SK-N-SH treated with all-trans-retinoic acid at 6 μM for 48 hours (cell line): ENCODE measurements around the gene GSTM4.

ENCODE experiments used
- ATAC-seq: fragments of 200-7000 bp; cut with Tn5 transposase; 3 replicates; pipeline ENCODE4 v1.9.1; 2020; ENCODE audit warnings: mild to moderate bottlenecking, moderate library complexity
- ARNTL ChIP-seq: fragments of 450-650 bp; formaldehyde crosslinking; IDR thresholded peaks from 2 replicates; pipeline ENCODE4 v1.5.0; 2020; ENCODE audit warnings: low read depth, mild to moderate bottlenecking, moderate library complexity, borderline replicate concordance
- BACH2 ChIP-seq: fragments of 250-450 bp; sonication (Bioruptor Pico); IDR thresholded peaks from 2 replicates; pipeline ENCODE4 v1.9.0; 2021; ENCODE audit warnings: mild to moderate bottlenecking, borderline replicate concordance
- CREB5 ChIP-seq: fragments of 250-450 bp; sonication (Bioruptor Pico); IDR thresholded peaks from 2 replicates; pipeline ENCODE4 v1.5.1; 2020; ENCODE audit warnings: low read depth, mild to moderate bottlenecking, moderate library complexity
- CSDC2 ChIP-seq: fragments of 250-450 bp; sonication (Bioruptor Pico); IDR thresholded peaks from 2 replicates; pipeline ENCODE4 v1.5.0; 2020; ENCODE audit warnings: mild to moderate bottlenecking, moderate library complexity
- ESRRG ChIP-seq: fragments of 250-450 bp; sonication (Bioruptor Pico); IDR thresholded peaks from 2 replicates; pipeline ENCODE4 v1.6.1; 2021; ENCODE audit warnings: mild to moderate bottlenecking
- GLIS3 ChIP-seq: fragments of 250-450 bp; sonication (Bioruptor Pico); IDR thresholded peaks from 2 replicates; pipeline ENCODE4 v1.5.0; 2020; ENCODE audit warnings: mild to moderate bottlenecking, moderate library complexity
- ISL1 ChIP-seq: fragments of 250-450 bp; sonication (Bioruptor Pico); IDR thresholded peaks from 2 replicates; pipeline ENCODE4 v2.1.2; 2022; ENCODE audit warnings: mild to moderate bottlenecking, moderate library complexity
- OSR1 ChIP-seq: fragments of 250-450 bp; sonication (Bioruptor Pico); IDR thresholded peaks from 2 replicates; pipeline ENCODE4 v1.8.0; 2022; ENCODE audit warnings: moderate library complexity, mild to moderate bottlenecking, inconsistent platforms
- PATZ1 ChIP-seq: fragments of 250-450 bp; sonication (Bioruptor Pico); IDR thresholded peaks from 2 replicates; pipeline ENCODE4 v1.8.0; 2020; ENCODE audit warnings: mild to moderate bottlenecking, moderate library complexity, borderline replicate concordance
- POU6F1 ChIP-seq: fragments of 250-450 bp; sonication (Bioruptor Pico); IDR thresholded peaks from 2 replicates; pipeline ENCODE4 v1.8.0; 2021; ENCODE audit warnings: low read depth, mild to moderate bottlenecking, moderate library complexity, borderline replicate concordance
- PPARA ChIP-seq: fragments of 250-450 bp; sonication (Bioruptor Pico); IDR thresholded peaks from 2 replicates; pipeline ENCODE4 v1.5.0; 2020; ENCODE audit warnings: mild to moderate bottlenecking, borderline replicate concordance
- RARB ChIP-seq: fragments of 250-450 bp; sonication (Bioruptor Pico); IDR thresholded peaks from 2 replicates; pipeline ENCODE4 v1.8.0; 2021; ENCODE audit warnings: mild to moderate bottlenecking, moderate library complexity
- SNAI2 ChIP-seq: fragments of 250-450 bp; sonication (Bioruptor Pico); IDR thresholded peaks from 2 replicates; pipeline ENCODE4 v1.5.0; 2020; ENCODE audit warnings: mild to moderate bottlenecking, moderate library complexity
- TCF4 ChIP-seq: fragments of 250-450 bp; sonication (Bioruptor Pico); IDR thresholded peaks from 2 replicates; pipeline ENCODE4 v1.8.0; 2021; ENCODE audit warnings: mild to moderate bottlenecking, moderate library complexity, borderline replicate concordance
- TOX ChIP-seq: fragments of 250-450 bp; sonication (Bioruptor Pico); IDR thresholded peaks from 2 replicates; pipeline ENCODE4 v1.8.0; 2021; ENCODE audit warnings: mild to moderate bottlenecking, moderate library complexity, borderline replicate concordance
- TSHZ2 ChIP-seq: fragments of 250-450 bp; sonication (Bioruptor Pico); IDR thresholded peaks from 2 replicates; pipeline ENCODE4 v1.5.0; 2020; ENCODE audit warnings: mild to moderate bottlenecking, moderate library complexity
- ZC3H10 ChIP-seq: fragments of 250-450 bp; sonication (Bioruptor Pico); IDR thresholded peaks from 2 replicates; pipeline ENCODE4 v1.5.1; 2021; ENCODE audit warnings: mild to moderate bottlenecking, moderate library complexity
- ZFP3 ChIP-seq: fragments of 250-450 bp; sonication (Bioruptor Pico); IDR thresholded peaks from 2 replicates; pipeline ENCODE4 v1.5.0; 2020; ENCODE audit warnings: mild to moderate bottlenecking, moderate library complexity
- ZFP30 ChIP-seq: fragments of 450-650 bp; formaldehyde crosslinking; IDR thresholded peaks from 2 replicates; pipeline ENCODE4 v1.5.0; 2022; ENCODE audit warnings: mild to moderate bottlenecking, moderate library complexity
- ZNF565 ChIP-seq: fragments of 450-650 bp; formaldehyde crosslinking; conservative IDR thresholded peaks from 2 replicates; pipeline ENCODE4 v1.5.0; 2020; ENCODE audit warnings: low read depth, mild to moderate bottlenecking, moderate library complexity
- ZNF70 ChIP-seq: fragments of 450-650 bp; formaldehyde crosslinking; IDR thresholded peaks from 2 replicates; pipeline ENCODE4 v1.5.0; 2020; ENCODE audit warnings: mild to moderate bottlenecking, moderate library complexity
- ZNF8 ChIP-seq: fragments of 450-650 bp; formaldehyde crosslinking; IDR thresholded peaks from 2 replicates; pipeline ENCODE4 v1.5.0; 2020; ENCODE audit warnings: mild to moderate bottlenecking, moderate library complexity
- TF ChIP-seq, protein P1 (sequence below): fragments of 250-450 bp; sonication (Bioruptor Pico); IDR thresholded peaks from 2 replicates; pipeline ENCODE4 v1.5.1; 2021; ENCODE audit warnings: mild to moderate bottlenecking, moderate library complexity

Gene GSTM4

GRCh38 chr1:109641078-109641740, 14.7 kb upstream of the GSTM4 start:
- TF ChIP-seq CREB5 (CRISPR knock-in tag) = no peak
- TF ChIP-seq ZNF70 (CRISPR knock-in tag) = no peak
- no peak for TF ChIP-seq TCF4 (CRISPR knock-in tag)
- TF ChIP-seq BACH2 (CRISPR knock-in tag) = no peak
- no peak for TF ChIP-seq ESRRG (CRISPR knock-in tag)
- no peak for TF ChIP-seq PATZ1 (CRISPR knock-in tag)
- TF ChIP-seq PPARA (CRISPR knock-in tag) = no peak
- TF ChIP-seq RARB (CRISPR knock-in tag) = no peak
- TF ChIP-seq POU6F1 = no peak
- no peak for TF ChIP-seq SNAI2 (CRISPR knock-in tag)
- TF ChIP-seq TOX = no peak
- TF ChIP-seq ZFP30 (CRISPR knock-in tag) = no peak
- TF ChIP-seq, protein P1, sequence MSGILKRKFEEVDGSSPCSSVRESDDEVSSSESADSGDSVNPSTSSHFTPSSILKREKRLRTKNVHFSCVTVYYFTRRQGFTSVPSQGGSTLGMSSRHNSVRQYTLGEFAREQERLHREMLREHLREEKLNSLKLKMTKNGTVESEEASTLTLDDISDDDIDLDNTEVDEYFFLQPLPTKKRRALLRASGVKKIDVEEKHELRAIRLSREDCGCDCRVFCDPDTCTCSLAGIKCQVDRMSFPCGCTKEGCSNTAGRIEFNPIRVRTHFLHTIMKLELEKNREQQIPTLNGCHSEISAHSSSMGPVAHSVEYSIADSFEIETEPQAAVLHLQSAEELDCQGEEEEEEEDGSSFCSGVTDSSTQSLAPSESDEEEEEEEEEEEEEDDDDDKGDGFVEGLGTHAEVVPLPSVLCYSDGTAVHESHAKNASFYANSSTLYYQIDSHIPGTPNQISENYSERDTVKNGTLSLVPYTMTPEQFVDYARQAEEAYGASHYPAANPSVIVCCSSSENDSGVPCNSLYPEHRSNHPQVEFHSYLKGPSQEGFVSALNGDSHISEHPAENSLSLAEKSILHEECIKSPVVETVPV = no peak
- TF ChIP-seq ISL1 (CRISPR knock-in tag) = no peak
- no peak for TF ChIP-seq ZNF565
- TF ChIP-seq GLIS3 (CRISPR knock-in tag) = no peak
- TF ChIP-seq ZFP3 = no peak
- TF ChIP-seq ZNF8 (CRISPR knock-in tag) = no peak
- TF ChIP-seq ZC3H10 = no peak
- TF ChIP-seq OSR1 = no peak
- no peak for ATAC-seq

- no peak for ATAC-seq
- no peak for TF ChIP-seq ARNTL
- no peak for TF ChIP-seq ZNF565
- TF ChIP-seq SNAI2 (CRISPR knock-in tag) = no peak
- no peak for TF ChIP-seq TSHZ2
- TF ChIP-seq ZNF8 (CRISPR knock-in tag) = no peak
- no peak for TF ChIP-seq BACH2 (CRISPR knock-in tag)
- TF ChIP-seq ZNF70 (CRISPR knock-in tag) = no peak
- no peak for TF ChIP-seq ESRRG (CRISPR knock-in tag)
- TF ChIP-seq GLIS3 (CRISPR knock-in tag) = no peak
- TF ChIP-seq CSDC2 = no peak
- TF ChIP-seq ZFP3 = no peak
- TF ChIP-seq ISL1 (CRISPR knock-in tag) = no peak
- TF ChIP-seq PPARA (CRISPR knock-in tag) = no peak
Observed at GRCh38 chr1:109641861-109642260, 14.0 kb upstream of the GSTM4 start.

DNA sequence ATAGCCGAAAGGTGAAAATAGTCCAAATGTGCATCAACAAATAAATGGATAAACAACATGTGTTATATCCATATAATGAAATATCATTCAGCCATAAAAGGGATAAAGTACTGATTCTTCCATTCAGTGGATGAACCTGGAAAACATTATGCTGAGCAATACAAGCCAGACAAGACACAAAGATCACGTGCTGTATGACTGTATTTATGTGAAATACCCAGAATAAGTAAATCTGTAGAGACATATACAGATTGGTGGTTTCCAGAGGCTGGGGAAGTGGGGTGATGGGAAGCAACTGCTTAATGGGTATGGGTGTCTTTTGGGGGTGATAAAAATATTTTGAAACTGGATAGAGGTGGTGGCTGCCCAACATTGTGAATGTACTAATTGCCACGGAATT, 13.3 kb upstream of the GSTM4 start:
- no peak for ATAC-seq
- TF ChIP-seq ZNF565 (no peak), ZNF70 (CRISPR knock-in tag) (no peak), ZFP30 (CRISPR knock-in tag) (no peak), CREB5 (CRISPR knock-in tag) (no peak), ZFP3 (no peak), CSDC2 (no peak), PATZ1 (CRISPR knock-in tag) (no peak), PPARA (CRISPR knock-in tag) (no peak), ZNF8 (CRISPR knock-in tag) (no peak), POU6F1 (no peak), BACH2 (CRISPR knock-in tag) (no peak), TOX (no peak)
